NB4 (cell line): Measurements from ENCODE around the gene NTRK2.

ENCODE experiments used
- CTCF ChIP-seq: IDR thresholded peaks from one replicate; pipeline ENCODE4 v1.5.1; 2012; ENCODE audit warnings: low read depth, low read length
- MAX ChIP-seq: IDR thresholded peaks from 2 replicates; pipeline ENCODE4 v1.6.1; 2011; ENCODE audit warnings: low read depth, low read length
- POLR2A ChIP-seq: IDR thresholded peaks from 2 replicates; pipeline ENCODE4 v1.6.1; 2011; ENCODE audit warnings: mild to moderate bottlenecking; ENCODE audit not compliant: insufficient read length; ENCODE audit errors: extremely low read depth

GRCh38 chr9:84756731-84757130 lies 87.2 kb downstream of the NTRK2 start:
- TF ChIP-seq CTCF (no peak), POLR2A (no peak), MAX (no peak)
